Stomach (tissue), 9 donors: ENCODE measurements around the gene STARD3. TPM values are rescaled to one million over a fixed set of nuclear protein-coding genes. Genes with fewer than 3 reads are reported as not detected.

Source experiments
- DNase-seq, 2 donors: peaks; one replicate each; pipeline versions ENCODE4 v3.0.0 to v3.0.0-alpha.2; 2013 to 2019
- H3K27ac ChIP-seq, 5 donors: fragments of 200-600 bp in 4 of 5; sonication (generic) in 4 of 5; one replicate each; pipeline ENCODE4 v1.5.1; 2013 to 2019; ENCODE audit warnings: mild to moderate bottlenecking in 1 of 5, moderate library complexity in 1 of 5
- H3K27me3 ChIP-seq, 3 donors: fragments of 200-600 bp; sonication (generic); one replicate each; pipeline ENCODE4 v1.5.1; 2017 to 2019; ENCODE audit warnings: mixed run types in 1 of 3
- H3K36me3 ChIP-seq, 4 donors: fragments of 200-600 bp; sonication (generic); 1 replicate in 3 of 4; 2 replicates in 1 of 4; pipeline ENCODE4 v1.5.1; 2016 to 2019
- H3K4me1 ChIP-seq, 4 donors: fragments of 200-600 bp; sonication (generic); one replicate each; pipeline ENCODE4 v1.5.1; 2016 to 2019
- H3K4me3 ChIP-seq, 4 donors: fragments of 200-600 bp; sonication (generic) in 3 of 4; one replicate each; pipeline ENCODE4 v1.5.1; 2016 to 2019; ENCODE audit warnings: mild to moderate bottlenecking in 1 of 4
- H3K9me3 ChIP-seq, 4 donors: fragments of 200-600 bp; sonication (generic); one replicate each; pipeline ENCODE4 v1.5.1; 2016 to 2019
- EP300 ChIP-seq: sonication (generic); formaldehyde crosslinking; IDR thresholded peaks from one replicate; pipeline ENCODE4 v1.6.1; 2017; ENCODE audit warnings: antibody characterized with exemption
- POLR2A ChIP-seq, 4 donors: fragments of 450-650 bp; IDR thresholded peaks; one replicate each; pipeline ENCODE4 v1.6.1; 2016; ENCODE audit warnings: antibody characterized with exemption in 4 of 4, control low read depth in 2 of 4, mild to moderate bottlenecking in 1 of 4, moderate library complexity in 1 of 4
- POLR2AphosphoS5 ChIP-seq, 3 donors: sonication (generic); formaldehyde crosslinking; IDR thresholded peaks; one replicate each; pipeline ENCODE4 v1.6.1; 2016; ENCODE audit warnings: antibody characterized with exemption in 3 of 3
- WGBS, 5 donors: extraction: QIAGEN DNeasy Blood & Tissue Kit in 3 of 5; methylation state at CpG; one replicate each; pipeline versions ENCODE4 v1.1.5 to v1.1.7; 2013 to 2018; 5-methylcytosine and 5-hydroxymethylcytosine counted together
- intact Hi-C: fragments of 100-400 bp; cut with DNase I; formaldehyde crosslinking; loops from one replicate; pipeline ENCODE4 v1.15.1; 2023; ENCODE audit warnings: low total_unique reads
- polyA plus RNA-seq, 3 donors: library from polyadenylated mRNA; stranded (reverse); fragments of 200-250 nt; gene quantifications; one replicate each; pipeline ENCODE4 v1.2.3, GENCODE V29; 2013
- total RNA-seq, 5 donors: library from RNA; depleted of rRNA; stranded (reverse); fragments of >200 nt; gene quantifications; one replicate each; pipeline versions ENCODE4 v1.1.0 to v1.2.3, GENCODE V29; 2014 to 2016
- TF ChIP-seq, protein P1 (sequence below), 7 experiments: fragments of 450-650 bp in 4 of 7; fragments of 200-600 bp in 3 of 7; sonication (generic) in 3 of 7; IDR thresholded peaks; one replicate each; pipeline ENCODE4 v1.5.1; 2016 to 2019; ENCODE audit warnings: antibody characterized with exemption in 7 of 7, control low read depth in 2 of 7, mild to moderate bottlenecking in 1 of 7
- donor health status: healthy with polysubstance abuse.
- donor health status: Bipolar disorder and iron deficiency.
- donor health status: healthy.

Gene STARD3
- total and polyA plus RNA-seq, 8 donors = 26.4 to 1,091 (median 52.0) TPM

DNA sequence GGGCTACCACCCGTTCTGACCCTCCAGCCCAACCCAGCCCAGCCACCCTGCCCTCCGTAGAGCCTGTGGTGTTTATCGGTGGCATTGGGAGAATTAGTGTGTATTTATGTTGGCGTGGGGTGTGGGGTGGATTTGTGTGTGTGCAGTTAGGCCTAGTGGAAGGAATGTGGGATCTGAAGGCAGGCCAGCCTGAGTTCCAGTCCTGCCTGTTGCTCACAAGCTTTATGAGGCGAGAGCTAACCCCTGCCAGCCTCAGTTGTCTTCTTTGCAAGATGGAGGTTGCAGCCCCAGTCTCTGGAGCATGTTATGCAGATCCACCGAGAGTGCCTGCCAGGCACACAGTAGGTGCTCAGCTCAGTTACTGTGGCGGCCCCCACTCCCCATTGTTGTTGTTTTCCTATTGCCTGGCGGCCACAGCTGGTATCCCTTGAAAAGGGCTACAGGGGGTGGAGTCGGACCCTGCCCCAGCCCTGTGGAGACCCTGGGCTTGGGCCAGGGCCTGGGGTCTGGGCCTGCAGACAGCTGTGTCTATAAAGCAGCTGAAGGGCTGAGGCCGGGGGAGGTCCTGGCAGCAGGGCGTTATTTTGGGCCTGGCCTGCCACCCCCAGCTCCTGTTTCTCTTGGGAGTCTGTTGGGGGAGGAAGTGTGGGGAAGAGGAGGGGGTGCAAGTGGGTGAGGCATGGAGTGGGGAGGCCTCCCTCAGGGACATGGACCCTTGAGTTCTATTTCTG, 68.0 kb downstream of the STARD3 start:
- intact Hi-C loops = no loop called here
- Histone ChIP-seq H3K27ac (peak overlapping the region; percentile 85 to 95 (median 92)), H3K36me3 (peaks cover 19 to 35% (median 31%) of the 10 kb centered on the region in 4 donors), H3K9me3 (no peaks in the 10 kb centered on the region), H3K4me3 (peak overlapping the region in 1 of 4 donors; percentile 26), H3K27me3 (peaks cover 0 to 15% (median 5%) of the 10 kb centered on the region in 3 donors), H3K4me1 (peaks cover 58 to 85% (median 72%) of the 10 kb centered on the region in 4 donors)
- TF ChIP-seq POLR2AphosphoS5 (IDR thresholded peaks at IDR 0.05) (peak in 2 of 3 donors; percentile 35 to 71), POLR2A (IDR thresholded peaks at IDR 0.05) (no peak)
- TF ChIP-seq, protein P1, sequence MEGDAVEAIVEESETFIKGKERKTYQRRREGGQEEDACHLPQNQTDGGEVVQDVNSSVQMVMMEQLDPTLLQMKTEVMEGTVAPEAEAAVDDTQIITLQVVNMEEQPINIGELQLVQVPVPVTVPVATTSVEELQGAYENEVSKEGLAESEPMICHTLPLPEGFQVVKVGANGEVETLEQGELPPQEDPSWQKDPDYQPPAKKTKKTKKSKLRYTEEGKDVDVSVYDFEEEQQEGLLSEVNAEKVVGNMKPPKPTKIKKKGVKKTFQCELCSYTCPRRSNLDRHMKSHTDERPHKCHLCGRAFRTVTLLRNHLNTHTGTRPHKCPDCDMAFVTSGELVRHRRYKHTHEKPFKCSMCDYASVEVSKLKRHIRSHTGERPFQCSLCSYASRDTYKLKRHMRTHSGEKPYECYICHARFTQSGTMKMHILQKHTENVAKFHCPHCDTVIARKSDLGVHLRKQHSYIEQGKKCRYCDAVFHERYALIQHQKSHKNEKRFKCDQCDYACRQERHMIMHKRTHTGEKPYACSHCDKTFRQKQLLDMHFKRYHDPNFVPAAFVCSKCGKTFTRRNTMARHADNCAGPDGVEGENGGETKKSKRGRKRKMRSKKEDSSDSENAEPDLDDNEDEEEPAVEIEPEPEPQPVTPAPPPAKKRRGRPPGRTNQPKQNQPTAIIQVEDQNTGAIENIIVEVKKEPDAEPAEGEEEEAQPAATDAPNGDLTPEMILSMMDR (IDR thresholded peaks at IDR 0.05) = peak in 5 of 7 experiments; percentile 7 to 71 (median 43)
- 15 to 41% (median 27%) methylated on average over 8 to 11 of the region's 11 CpGs for WGBS, 5 donors
- peak; percentile 56 to 77 for DNase-seq

DNA sequence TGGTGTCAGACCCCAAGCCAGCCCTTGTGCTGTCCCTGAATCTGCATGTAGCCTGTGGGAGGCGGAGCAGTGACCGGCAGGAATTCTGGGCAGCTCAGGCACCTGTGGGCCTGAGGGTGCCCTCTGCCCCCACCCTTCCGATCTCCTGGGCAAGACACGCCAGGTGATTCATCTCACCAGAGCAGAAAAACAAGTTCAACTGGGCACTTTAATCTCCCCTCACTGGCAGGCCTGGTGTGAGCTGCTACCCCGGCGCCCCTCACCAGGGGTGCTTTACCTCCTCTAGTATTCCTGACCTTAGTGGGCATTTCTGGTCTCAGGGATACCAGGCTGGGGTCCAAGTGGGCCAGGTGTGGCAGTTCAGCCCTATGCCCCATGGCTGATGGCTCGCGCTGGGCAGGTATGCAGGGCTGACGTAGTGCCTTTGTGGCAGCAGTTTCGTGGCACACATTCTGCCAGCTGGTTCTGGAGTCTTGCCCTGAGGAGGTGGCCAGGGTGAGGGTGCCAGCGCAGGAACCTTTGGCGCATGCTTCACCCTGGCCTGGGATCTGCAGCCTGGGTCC, 68.9 kb downstream of the STARD3 start:
- peak in 2 of 3 donors; percentile 57 to 82 for TF ChIP-seq POLR2AphosphoS5 (IDR thresholded peaks at IDR 0.05)
- no peak for TF ChIP-seq POLR2A (IDR thresholded peaks at IDR 0.05)
- no peak for TF ChIP-seq EP300
- TF ChIP-seq, protein P1 (IDR thresholded peaks at IDR 0.05) = peak in 1 of 7 experiments; percentile 10
- no peak overlapping the region for H3K4me3 ChIP-seq
- 33 to 62% (median 43%) methylated on average over 6 to 12 of the region's 12 CpGs for WGBS, 5 donors
- H3K27me3 ChIP-seq = peaks cover 0 to 6% (median 0%) of the 10 kb centered on the region in 3 donors
- intact Hi-C loops = no loop called here
- no peaks in the 10 kb centered on the region for H3K9me3 ChIP-seq
- peaks cover 19 to 44% (median 40%) of the 10 kb centered on the region in 4 donors for H3K36me3 ChIP-seq
- peaks cover 57 to 77% (median 67%) of the 10 kb centered on the region in 4 donors for H3K4me1 ChIP-seq
- peak overlapping the region; percentile 85 to 95 (median 92) for H3K27ac ChIP-seq
- peak; percentile 87 to 91 for DNase-seq

DNA sequence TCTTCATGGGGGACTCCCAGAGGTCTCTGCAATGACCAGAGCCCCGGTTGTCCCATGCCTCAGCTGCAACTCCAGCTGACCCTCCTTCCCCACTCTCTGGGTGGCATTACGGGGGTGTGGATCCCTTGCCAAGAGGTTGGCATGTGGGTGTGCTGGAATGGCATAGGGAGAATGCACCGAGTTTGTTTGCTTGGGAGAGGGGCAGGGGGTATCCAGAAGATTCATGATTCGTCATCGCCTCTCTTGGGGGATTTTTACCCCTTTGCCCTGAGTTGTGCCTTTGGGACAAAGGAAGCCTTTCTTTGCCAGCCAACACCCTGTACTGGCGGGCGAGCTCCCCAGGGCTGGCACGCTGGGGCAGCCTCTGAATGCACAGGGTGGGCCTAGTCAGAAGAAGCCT, 69.4 kb downstream of the STARD3 start:
- Histone ChIP-seq H3K4me1 (peaks cover 52 to 72% (median 62%) of the 10 kb centered on the region in 4 donors), H3K4me3 (no peak overlapping the region), H3K9me3 (no peaks in the 10 kb centered on the region), H3K36me3 (peaks cover 22 to 49% (median 45%) of the 10 kb centered on the region in 4 donors), H3K27ac (peak overlapping the region; percentile 85 to 95 (median 92)), H3K27me3 (peaks cover 0 to under 1% (median 0%) of the 10 kb centered on the region in 3 donors)
- no peak for DNase-seq
- WGBS, 5 donors = 29 to 54% (median 45%) methylated on average over 8 of the region's 8 CpGs
- intact Hi-C loops = no loop called here
- TF ChIP-seq POLR2AphosphoS5 (IDR thresholded peaks at IDR 0.05) (no peak), EP300 (no peak), POLR2A (IDR thresholded peaks at IDR 0.05) (no peak)
- TF ChIP-seq, protein P1 (IDR thresholded peaks at IDR 0.05) = no peak

DNA sequence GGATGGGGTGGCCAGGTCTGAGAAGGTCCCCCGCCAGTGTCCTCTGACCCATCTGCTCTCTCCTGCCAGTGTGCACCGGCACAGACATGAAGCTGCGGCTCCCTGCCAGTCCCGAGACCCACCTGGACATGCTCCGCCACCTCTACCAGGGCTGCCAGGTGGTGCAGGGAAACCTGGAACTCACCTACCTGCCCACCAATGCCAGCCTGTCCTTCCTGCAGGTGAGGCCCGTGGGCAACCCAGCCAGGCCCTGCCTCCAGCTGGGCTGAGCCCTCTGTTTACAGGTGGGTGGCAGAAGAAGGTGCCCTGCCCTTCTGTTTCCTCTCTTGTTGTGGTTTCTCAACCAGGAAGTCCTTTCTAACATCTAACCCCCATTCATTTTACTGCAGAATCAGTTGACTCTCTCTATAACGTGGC, 70.0 kb downstream of the STARD3 start:
- H3K36me3 ChIP-seq = peaks cover 28 to 54% (median 51%) of the 10 kb centered on the region in 4 donors
- WGBS, 5 donors = 33 to 65% (median 50%) methylated on average over 3 to 7 of the region's 7 CpGs
- H3K27me3 ChIP-seq = no peaks in the 10 kb centered on the region
- H3K9me3 ChIP-seq = no peaks in the 10 kb centered on the region
- peak overlapping the region; percentile 85 to 95 (median 92) for H3K27ac ChIP-seq
- TF ChIP-seq POLR2A (IDR thresholded peaks at IDR 0.05) = no peak
- no peak for TF ChIP-seq EP300
- TF ChIP-seq POLR2AphosphoS5 (IDR thresholded peaks at IDR 0.05) = peak in 1 of 3 donors; percentile 35
- TF ChIP-seq, protein P1 (IDR thresholded peaks at IDR 0.05) = no peak
- H3K4me3 ChIP-seq = no peak overlapping the region
- DNase-seq = peak in 1 of 2 donors; percentile 50
- peaks cover 48 to 66% (median 56%) of the 10 kb centered on the region in 4 donors for H3K4me1 ChIP-seq
- intact Hi-C loops = no loop called here
